ENCODE data around the gene ZC3H12D. TPM values are rescaled to one million over a fixed set of nuclear protein-coding genes. Genes with fewer than 3 reads are reported as not detected.

ZC3H12D gene
- total and polyA plus RNA-seq, 2 experiments from 2014 or later = 0.07 TPM; not detected in 1

DNA sequence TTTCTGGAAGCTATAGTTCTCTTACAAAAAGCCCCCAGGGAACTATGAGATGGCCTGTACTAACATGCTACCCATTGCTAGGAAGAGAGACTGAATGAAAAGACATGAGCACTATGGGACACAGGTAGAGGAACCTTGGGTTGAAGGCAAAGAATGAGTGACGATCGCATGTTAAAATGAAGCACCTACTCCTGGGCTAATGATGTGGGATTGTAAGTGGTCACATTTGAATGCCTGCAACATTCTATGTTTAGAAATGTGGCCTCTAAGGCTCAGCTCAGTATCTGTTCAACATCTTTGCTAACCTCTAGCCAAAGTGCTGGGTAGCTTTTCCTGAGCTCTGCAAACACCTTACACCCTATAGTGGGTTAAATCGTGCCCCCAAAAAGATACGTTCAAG lies 5.2 kb upstream of the ZC3H12D start:
- H3K27ac Mint-ChIP-seq = no peak overlapping the region
- ATAC-seq = no peak
- no peaks in the 10 kb centered on the region for H3K79me2 ChIP-seq (replicated peaks; ENCODE audit: insufficient read depth)
- no peaks in the 10 kb centered on the region for H3K27me3 ChIP-seq (ENCODE audit: insufficient read depth)
- no peaks in the 10 kb centered on the region for H4K20me1 ChIP-seq (replicated peaks; ENCODE audit: insufficient read depth)
- H2AFZ ChIP-seq = no peak overlapping the region
- no peak overlapping the region for H3K4me3 ChIP-seq
- no peak overlapping the region for H3K4me2 ChIP-seq
- TF ChIP-seq EZH2 (IDR thresholded peaks at IDR 0.05; ENCODE audit: low read depth, unreplicated experiment) (no peak), STAT1 (IDR thresholded peaks at IDR 0.05; ENCODE audit: unreplicated experiment) (no peak), EZH2phosphoT487 (IDR thresholded peaks at IDR 0.05; ENCODE audit: unreplicated experiment) (no peak), CREB1 (CRISPR knock-in tag; IDR thresholded peaks at IDR 0.05; ENCODE audit: low read depth) (no peak), JUNB (IDR thresholded peaks at IDR 0.05; ENCODE audit: unreplicated experiment) (no peak)
- H3K4me1 ChIP-seq (ENCODE audit: insufficient read depth) = no peaks in the 10 kb centered on the region
- peaks cover 9% of the 10 kb centered on the region for H3K27me3 Mint-ChIP-seq (ENCODE audit: insufficient read depth, low read depth, poor library complexity)
- no peak overlapping the region for H3K4me3 Mint-ChIP-seq
- no peaks in the 10 kb centered on the region for H3F3A ChIP-seq (replicated peaks; ENCODE audit: low read depth)
- no peaks in the 10 kb centered on the region for H3K9me3 Mint-ChIP-seq
- no peaks in the 10 kb centered on the region for H3K36me3 ChIP-seq (ENCODE audit: insufficient read depth)
- no peak overlapping the region for H3K27ac ChIP-seq (ENCODE audit: low read depth)
- 0 out of 3 replicates have a peak, but pooled peaks cover 2% of the 10 kb centered on the region for H3K4me1 Mint-ChIP-seq
- DNase-seq (ENCODE audit: low spot score) = no peak
- no peaks in the 10 kb centered on the region for H3K36me3 Mint-ChIP-seq (ENCODE audit: low read depth)
- no peaks in the 10 kb centered on the region for H3K9me2 ChIP-seq (ENCODE audit: insufficient read depth)

DNA sequence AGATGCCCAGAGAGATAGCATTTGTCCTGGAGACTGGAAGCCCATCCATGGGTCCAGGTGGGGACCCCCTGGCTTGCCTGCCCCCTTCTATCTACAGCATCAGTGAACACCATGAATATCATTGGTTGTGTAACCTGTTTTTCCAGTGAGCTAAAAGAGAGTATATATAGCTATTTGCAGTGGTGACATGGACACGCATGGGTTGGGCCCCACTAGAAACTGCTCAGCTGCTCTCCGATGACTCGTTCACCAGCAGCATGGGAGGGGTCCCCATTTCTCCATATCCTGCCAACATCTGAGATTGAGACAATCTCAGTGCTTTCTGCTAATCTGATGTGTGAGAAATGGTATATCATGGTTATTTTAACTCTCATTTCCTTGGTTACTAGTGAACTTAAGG lies 4.0 kb upstream of the ZC3H12D start:
- no peak overlapping the region for H2AFZ ChIP-seq
- H3K4me2 ChIP-seq = no peak overlapping the region
- no peak overlapping the region for H3K4me3 ChIP-seq
- ATAC-seq (no peak), DNase-seq (ENCODE audit: low spot score) (no peak)
- H3K36me3 ChIP-seq (ENCODE audit: insufficient read depth) = no peaks in the 10 kb centered on the region
- Mint-ChIP-seq H3K27me3 (ENCODE audit: insufficient read depth, low read depth, poor library complexity) (peaks cover 10% of the 10 kb centered on the region), H3K4me3 (no peak overlapping the region), H3K27ac (no peak overlapping the region), H3K4me1 (peaks cover 6% of the 10 kb centered on the region), H3K36me3 (ENCODE audit: low read depth) (no peaks in the 10 kb centered on the region), H3K9me3 (no peaks in the 10 kb centered on the region)
- no peaks in the 10 kb centered on the region for H3K79me2 ChIP-seq (replicated peaks; ENCODE audit: insufficient read depth)
- H3K4me1 ChIP-seq (ENCODE audit: insufficient read depth) = no peaks in the 10 kb centered on the region
- no peaks in the 10 kb centered on the region for H3K27me3 ChIP-seq (ENCODE audit: insufficient read depth)
- no peaks in the 10 kb centered on the region for H3K9me2 ChIP-seq (ENCODE audit: insufficient read depth)
- H4K20me1 ChIP-seq (replicated peaks; ENCODE audit: insufficient read depth) = no peaks in the 10 kb centered on the region
- no peaks in the 10 kb centered on the region for H3F3A ChIP-seq (replicated peaks; ENCODE audit: low read depth)
- no peak overlapping the region for H3K27ac ChIP-seq (ENCODE audit: low read depth)
- TF ChIP-seq, protein P1, sequence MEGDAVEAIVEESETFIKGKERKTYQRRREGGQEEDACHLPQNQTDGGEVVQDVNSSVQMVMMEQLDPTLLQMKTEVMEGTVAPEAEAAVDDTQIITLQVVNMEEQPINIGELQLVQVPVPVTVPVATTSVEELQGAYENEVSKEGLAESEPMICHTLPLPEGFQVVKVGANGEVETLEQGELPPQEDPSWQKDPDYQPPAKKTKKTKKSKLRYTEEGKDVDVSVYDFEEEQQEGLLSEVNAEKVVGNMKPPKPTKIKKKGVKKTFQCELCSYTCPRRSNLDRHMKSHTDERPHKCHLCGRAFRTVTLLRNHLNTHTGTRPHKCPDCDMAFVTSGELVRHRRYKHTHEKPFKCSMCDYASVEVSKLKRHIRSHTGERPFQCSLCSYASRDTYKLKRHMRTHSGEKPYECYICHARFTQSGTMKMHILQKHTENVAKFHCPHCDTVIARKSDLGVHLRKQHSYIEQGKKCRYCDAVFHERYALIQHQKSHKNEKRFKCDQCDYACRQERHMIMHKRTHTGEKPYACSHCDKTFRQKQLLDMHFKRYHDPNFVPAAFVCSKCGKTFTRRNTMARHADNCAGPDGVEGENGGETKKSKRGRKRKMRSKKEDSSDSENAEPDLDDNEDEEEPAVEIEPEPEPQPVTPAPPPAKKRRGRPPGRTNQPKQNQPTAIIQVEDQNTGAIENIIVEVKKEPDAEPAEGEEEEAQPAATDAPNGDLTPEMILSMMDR (conservative IDR thresholded peaks at IDR 0.05; ENCODE audit: low read depth in 2 of 2) = no peak
- TF ChIP-seq, protein P2, sequence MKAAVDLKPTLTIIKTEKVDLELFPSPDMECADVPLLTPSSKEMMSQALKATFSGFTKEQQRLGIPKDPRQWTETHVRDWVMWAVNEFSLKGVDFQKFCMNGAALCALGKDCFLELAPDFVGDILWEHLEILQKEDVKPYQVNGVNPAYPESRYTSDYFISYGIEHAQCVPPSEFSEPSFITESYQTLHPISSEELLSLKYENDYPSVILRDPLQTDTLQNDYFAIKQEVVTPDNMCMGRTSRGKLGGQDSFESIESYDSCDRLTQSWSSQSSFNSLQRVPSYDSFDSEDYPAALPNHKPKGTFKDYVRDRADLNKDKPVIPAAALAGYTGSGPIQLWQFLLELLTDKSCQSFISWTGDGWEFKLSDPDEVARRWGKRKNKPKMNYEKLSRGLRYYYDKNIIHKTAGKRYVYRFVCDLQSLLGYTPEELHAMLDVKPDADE (IDR thresholded peaks at IDR 0.05) = no peak
- TF ChIP-seq CREB1 (CRISPR knock-in tag; IDR thresholded peaks at IDR 0.05; ENCODE audit: low read depth) (no peak), EZH2phosphoT487 (IDR thresholded peaks at IDR 0.05; ENCODE audit: unreplicated experiment) (no peak), ZNF331 (CRISPR knock-in tag; IDR thresholded peaks at IDR 0.05; ENCODE audit: low read depth) (no peak), NANOG (IDR thresholded peaks at IDR 0.05; ENCODE audit: borderline replicate concordance) (no peak), POLR2AphosphoS5 (IDR thresholded peaks at IDR 0.05; ENCODE audit: low read depth) (no peak)
- TF ChIP-seq, protein P3, sequence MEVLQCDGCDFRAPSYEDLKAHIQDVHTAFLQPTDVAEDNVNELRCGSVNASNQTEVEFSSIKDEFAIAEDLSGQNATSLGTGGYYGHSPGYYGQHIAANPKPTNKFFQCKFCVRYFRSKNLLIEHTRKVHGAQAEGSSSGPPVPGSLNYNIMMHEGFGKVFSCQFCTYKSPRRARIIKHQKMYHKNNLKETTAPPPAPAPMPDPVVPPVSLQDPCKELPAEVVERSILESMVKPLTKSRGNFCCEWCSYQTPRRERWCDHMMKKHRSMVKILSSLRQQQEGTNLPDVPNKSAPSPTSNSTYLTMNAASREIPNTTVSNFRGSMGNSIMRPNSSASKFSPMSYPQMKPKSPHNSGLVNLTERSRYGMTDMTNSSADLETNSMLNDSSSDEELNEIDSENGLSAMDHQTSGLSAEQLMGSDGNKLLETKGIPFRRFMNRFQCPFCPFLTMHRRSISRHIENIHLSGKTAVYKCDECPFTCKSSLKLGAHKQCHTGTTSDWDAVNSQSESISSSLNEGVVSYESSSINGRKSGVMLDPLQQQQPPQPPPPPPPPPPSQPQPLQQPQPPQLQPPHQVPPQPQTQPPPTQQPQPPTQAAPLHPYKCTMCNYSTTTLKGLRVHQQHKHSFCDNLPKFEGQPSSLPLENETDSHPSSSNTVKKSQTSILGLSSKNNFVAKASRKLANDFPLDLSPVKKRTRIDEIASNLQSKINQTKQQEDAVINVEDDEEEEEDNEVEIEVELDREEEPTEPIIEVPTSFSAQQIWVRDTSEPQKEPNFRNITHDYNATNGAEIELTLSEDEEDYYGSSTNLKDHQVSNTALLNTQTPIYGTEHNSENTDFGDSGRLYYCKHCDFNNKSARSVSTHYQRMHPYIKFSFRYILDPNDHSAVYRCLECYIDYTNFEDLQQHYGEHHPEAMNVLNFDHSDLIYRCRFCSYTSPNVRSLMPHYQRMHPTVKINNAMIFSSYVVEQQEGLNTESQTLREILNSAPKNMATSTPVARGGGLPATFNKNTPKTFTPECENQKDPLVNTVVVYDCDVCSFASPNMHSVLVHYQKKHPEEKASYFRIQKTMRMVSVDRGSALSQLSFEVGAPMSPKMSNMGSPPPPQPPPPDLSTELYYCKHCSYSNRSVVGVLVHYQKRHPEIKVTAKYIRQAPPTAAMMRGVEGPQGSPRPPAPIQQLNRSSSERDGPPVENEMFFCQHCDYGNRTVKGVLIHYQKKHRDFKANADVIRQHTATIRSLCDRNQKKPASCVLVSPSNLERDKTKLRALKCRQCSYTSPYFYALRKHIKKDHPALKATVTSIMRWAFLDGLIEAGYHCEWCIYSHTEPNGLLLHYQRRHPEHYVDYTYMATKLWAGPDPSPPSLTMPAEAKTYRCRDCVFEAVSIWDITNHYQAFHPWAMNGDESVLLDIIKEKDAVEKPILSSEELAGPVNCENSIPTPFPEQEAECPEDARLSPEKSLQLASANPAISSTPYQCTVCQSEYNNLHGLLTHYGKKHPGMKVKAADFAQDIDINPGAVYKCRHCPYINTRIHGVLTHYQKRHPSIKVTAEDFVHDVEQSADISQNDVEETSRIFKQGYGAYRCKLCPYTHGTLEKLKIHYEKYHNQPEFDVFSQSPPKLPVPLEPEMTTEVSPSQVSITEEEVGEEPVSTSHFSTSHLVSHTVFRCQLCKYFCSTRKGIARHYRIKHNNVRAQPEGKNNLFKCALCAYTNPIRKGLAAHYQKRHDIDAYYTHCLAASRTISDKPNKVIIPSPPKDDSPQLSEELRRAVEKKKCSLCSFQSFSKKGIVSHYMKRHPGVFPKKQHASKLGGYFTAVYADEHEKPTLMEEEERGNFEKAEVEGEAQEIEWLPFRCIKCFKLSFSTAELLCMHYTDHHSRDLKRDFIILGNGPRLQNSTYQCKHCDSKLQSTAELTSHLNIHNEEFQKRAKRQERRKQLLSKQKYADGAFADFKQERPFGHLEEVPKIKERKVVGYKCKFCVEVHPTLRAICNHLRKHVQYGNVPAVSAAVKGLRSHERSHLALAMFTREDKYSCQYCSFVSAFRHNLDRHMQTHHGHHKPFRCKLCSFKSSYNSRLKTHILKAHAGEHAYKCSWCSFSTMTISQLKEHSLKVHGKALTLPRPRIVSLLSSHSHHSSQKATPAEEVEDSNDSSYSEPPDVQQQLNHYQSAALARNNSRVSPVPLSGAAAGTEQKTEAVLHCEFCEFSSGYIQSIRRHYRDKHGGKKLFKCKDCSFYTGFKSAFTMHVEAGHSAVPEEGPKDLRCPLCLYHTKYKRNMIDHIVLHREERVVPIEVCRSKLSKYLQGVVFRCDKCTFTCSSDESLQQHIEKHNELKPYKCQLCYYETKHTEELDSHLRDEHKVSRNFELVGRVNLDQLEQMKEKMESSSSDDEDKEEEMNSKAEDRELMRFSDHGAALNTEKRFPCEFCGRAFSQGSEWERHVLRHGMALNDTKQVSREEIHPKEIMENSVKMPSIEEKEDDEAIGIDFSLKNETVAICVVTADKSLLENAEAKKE (CRISPR knock-in tag; IDR thresholded peaks at IDR 0.05) = no peak
